ENCODE measurements around the gene DGKH. TPM values are rescaled to one million over a fixed set of nuclear protein-coding genes. Genes with fewer than 3 reads are reported as not detected.
"Not testable (repeated sequence)": the region's sequence is repeated elsewhere in the genome, so short reads cannot be mapped to it uniquely, and the experiment has no call there.

The DGKH gene
- total and polyA plus RNA-seq, 2 of the 13 experiments (the other 11 are each of a cell fraction or from before 2014, with no cell fraction given) = 0.01 to 0.13 TPM

DNA sequence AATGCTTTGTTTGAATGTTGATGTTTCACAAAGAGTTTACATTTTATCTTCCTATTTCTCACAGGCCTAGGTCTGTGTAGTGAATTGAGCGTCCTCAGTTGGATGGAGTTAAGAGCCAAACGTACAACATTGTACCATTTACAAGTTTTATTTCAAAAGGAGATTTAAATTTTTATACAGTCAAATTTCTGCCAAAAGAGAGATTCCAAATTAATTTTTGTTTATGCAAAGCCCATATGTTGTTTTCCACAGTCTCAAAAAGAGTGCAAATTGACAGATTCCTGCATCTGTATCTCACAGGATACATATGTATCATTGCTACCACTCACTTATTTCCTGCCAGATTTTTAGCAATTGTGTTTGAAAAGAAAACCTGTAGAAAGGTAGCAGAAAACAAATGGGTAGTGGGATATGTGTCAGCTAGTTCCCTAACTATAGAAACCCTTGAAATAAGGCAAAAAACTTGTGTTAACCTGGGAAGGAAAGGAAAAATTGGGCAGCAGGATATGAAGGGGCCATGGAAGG, 46.1 kb downstream of the DGKH start:
- Histone ChIP-seq H2AFZ (ENCODE audit: low read length) (no peak overlapping the region), H3K4me3 (replicated peaks in 1 of 3; ENCODE audit: insufficient read depth in 1 of 3, low read depth in 2 of 3, low read length in 3 of 3) (no peak overlapping the region), H3K36me3 (replicated peaks in 1 of 2; ENCODE audit: control insufficient read depth in 1 of 2, insufficient read depth in 2 of 2, low read length in 2 of 2) (no peaks in the 10 kb centered on the region), H3K4me2 (ENCODE audit: low read depth, low read length) (no peak overlapping the region), H3K79me2 (ENCODE audit: insufficient read depth, low read length) (no peaks in the 10 kb centered on the region), H3K27ac (ENCODE audit: extremely low read length, insufficient read depth, low read length) (no peak overlapping the region), H3K27me3 (ENCODE audit: control insufficient read depth in 1 of 2, insufficient read depth in 2 of 2, low read length in 2 of 2) (no peaks in the 10 kb centered on the region; a peak in 1 of 5 replicates), H3K4me1 (ENCODE audit: insufficient read depth, low read length) (no peaks in the 10 kb centered on the region), H4K20me1 (ENCODE audit: insufficient read depth, low read length) (no peaks in the 10 kb centered on the region), H3K9ac (ENCODE audit: insufficient read depth, low read depth, low read length) (no peak overlapping the region), H3K9me3 (ENCODE audit: low read length) (no peaks in the 10 kb centered on the region)
- BruUV-seq (replicated peaks) = no TSS peak
- POLR2A ChIA-PET = no interaction called here
- ATAC-seq (no peak), DNase-seq (ENCODE audit: low spot score) (no peak), FAIRE-seq (no peak)
- 38% methylated on average over 2 of the region's 2 CpGs for WGBS (ENCODE audit: low lambda C conversion rate)
- CTCF ChIA-PET (ENCODE audit: low intra/inter-chr PET ratio, low total read pairs) = no interaction called here
- TF ChIP-seq NAIF1 (CRISPR knock-in tag; IDR thresholded peaks at IDR 0.05; ENCODE audit: borderline replicate concordance) (no peak), RFXAP (CRISPR knock-in tag; IDR thresholded peaks at IDR 0.05; ENCODE audit: borderline replicate concordance) (no peak), ZNF850 (CRISPR knock-in tag; conservative IDR thresholded peaks at IDR 0.05) (no peak)
- intact Hi-C loops (cut with micrococcal nuclease; ENCODE audit: unreplicated experiment) = no loop called here
- in situ Hi-C loops (cut with HindIII; ENCODE audit: extremely low pct_ligation_motif_present, low pct_unique_long_range_greater_than_20kb) = no loop called here

DNA sequence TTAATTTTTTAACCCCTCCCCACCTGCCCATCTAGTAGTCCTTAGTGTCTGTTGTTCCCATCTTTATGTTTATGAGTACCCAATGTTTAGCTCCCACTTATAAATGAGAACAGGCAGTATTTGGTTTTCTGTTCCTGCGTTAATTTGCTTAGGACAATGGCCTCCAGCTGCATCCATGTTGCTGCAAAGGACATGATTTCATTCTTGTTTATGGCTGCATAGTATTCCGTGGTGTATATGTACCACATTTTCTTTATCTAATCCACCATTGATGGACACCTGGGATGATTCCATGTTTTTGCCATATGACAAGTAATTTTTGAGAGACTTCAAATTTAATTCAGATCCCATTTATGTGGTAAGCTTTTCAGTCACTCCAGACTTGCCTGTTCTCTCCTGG, 47.8 kb downstream of the DGKH start:
- DNase-seq (ENCODE audit: low spot score); H3K79me2 ChIP-seq (ENCODE audit: insufficient read depth, low read length); FAIRE-seq; POLR2A ChIA-PET; intact Hi-C loops (cut with micrococcal nuclease; ENCODE audit: unreplicated experiment); H3K36me3 ChIP-seq (replicated peaks in 1 of 2; ENCODE audit: control insufficient read depth in 1 of 2, insufficient read depth in 2 of 2, low read length in 2 of 2); H3K4me2 ChIP-seq (ENCODE audit: low read depth, low read length); H3K9ac ChIP-seq (ENCODE audit: insufficient read depth, low read depth, low read length); H3K4me3 ChIP-seq (replicated peaks in 1 of 3; ENCODE audit: insufficient read depth in 1 of 3, low read depth in 2 of 3, low read length in 3 of 3); CTCF ChIA-PET (ENCODE audit: low intra/inter-chr PET ratio, low total read pairs); H3K9me3 ChIP-seq (ENCODE audit: low read length); H4K20me1 ChIP-seq (ENCODE audit: insufficient read depth, low read length); H3K27ac ChIP-seq (ENCODE audit: extremely low read length, insufficient read depth, low read length); H3K27me3 ChIP-seq (ENCODE audit: control insufficient read depth in 1 of 2, insufficient read depth in 2 of 2, low read length in 2 of 2); H3K4me1 ChIP-seq (ENCODE audit: insufficient read depth, low read length); H2AFZ ChIP-seq (ENCODE audit: low read length); ATAC-seq; in situ Hi-C loops (cut with HindIII; ENCODE audit: extremely low pct_ligation_motif_present, low pct_unique_long_range_greater_than_20kb); BruUV-seq (replicated peaks): not testable (repeated sequence)
- 52% methylated on average over 2 of the region's 2 CpGs for whole genome bisulfite sequencing (ENCODE audit: low lambda C conversion rate)
